GM10248 (cell line): ENCODE measurements around the gene FGF5.
"Not testable (repeated sequence)": the region's sequence is repeated elsewhere in the genome, so short reads cannot be mapped to it uniquely, and the experiment has no call there.

ENCODE experiments used
- CTCF ChIA-PET: fragments of 300-600 bp; sonication (Branson Sonifier 250); formaldehyde crosslinking; extraction: SDS; loops from one replicate; lab custom pipeline; 2021; ENCODE audit warnings: antibody characterized with exemption; lab: Yijun Ruan, JAX
- POLR2A ChIA-PET: fragments of 350-650 bp; sonication (Branson Sonifier 250); formaldehyde crosslinking; extraction: SDS; loops from one replicate; lab custom pipeline; 2020; ENCODE audit warnings: antibody characterized with exemption; lab: Yijun Ruan, JAX
- DNase-seq: peaks from one replicate; pipeline ENCODE4 v3.0.0; 2012; ENCODE audit errors: extremely low spot score
- CTCF ChIP-seq: IDR thresholded peaks from 2 replicates; pipeline ENCODE4 v1.5.1; 2012; ENCODE audit warnings: mild to moderate bottlenecking, low read depth; ENCODE audit errors: extremely low read depth, missing control alignments, control extremely low read depth

FGF5 gene

GRCh38 chr4:80235451-80235850 is 31.0 kb upstream of the FGF5 start:
- ChIA-PET POLR2A (no interaction called here), CTCF (interaction anchor here (1.1 to 1.6 kb wide), 2 partner anchors 15 to 33 kb away, joined by 3 to 5 read pairs; no protein-coding TSS in a partner anchor)
- TF ChIP-seq CTCF, result no peak
- DNase-seq, result no peak

- ChIA-PET CTCF (no interaction called here), POLR2A (no interaction called here)
- no peak for TF ChIP-seq CTCF
- no peak for DNase-seq
Observed at GRCh38 chr4:80237992-80238391, 28.5 kb upstream of the FGF5 start.

- DNase-seq, result no peak
- CTCF ChIA-PET, result no interaction called here
- POLR2A ChIA-PET, result no interaction called here
- no peak for TF ChIP-seq CTCF
Observed at GRCh38 chr4:80239480-80240150, 26.8 kb upstream of the FGF5 start.

DNA sequence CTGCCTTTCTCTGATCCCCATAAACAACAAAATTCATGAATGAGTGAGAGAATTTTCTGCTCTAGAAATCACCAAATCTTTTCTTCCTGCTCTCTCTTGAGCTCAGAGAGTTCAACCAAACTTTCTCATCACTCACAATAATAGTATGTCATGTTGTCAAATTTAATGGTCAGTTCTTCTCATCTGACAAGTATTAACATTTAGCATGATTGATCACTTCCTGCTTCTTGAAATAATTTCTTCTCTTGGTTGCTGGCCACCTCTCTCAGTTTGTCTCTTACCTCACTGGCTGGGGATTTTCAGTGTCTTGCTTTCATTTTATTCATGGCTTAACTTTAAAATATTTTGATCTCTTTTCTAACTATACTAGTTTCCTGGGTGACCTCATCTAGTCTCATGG is 25.5 kb upstream of the FGF5 start:
- no peak for TF ChIP-seq CTCF
- CTCF ChIA-PET, result interaction anchor here (0.9 kb wide), 1 partner anchor 9 kb away, joined by 3 read pairs; no protein-coding TSS in a partner anchor
- POLR2A ChIA-PET, result no interaction called here
- no peak for DNase-seq

- no peak for DNase-seq
- CTCF ChIA-PET, result no interaction called here
- POLR2A ChIA-PET, result no interaction called here
- TF ChIP-seq CTCF, result no peak
Observed at GRCh38 chr4:80243274-80244018, 23.0 kb upstream of the FGF5 start.

DNA sequence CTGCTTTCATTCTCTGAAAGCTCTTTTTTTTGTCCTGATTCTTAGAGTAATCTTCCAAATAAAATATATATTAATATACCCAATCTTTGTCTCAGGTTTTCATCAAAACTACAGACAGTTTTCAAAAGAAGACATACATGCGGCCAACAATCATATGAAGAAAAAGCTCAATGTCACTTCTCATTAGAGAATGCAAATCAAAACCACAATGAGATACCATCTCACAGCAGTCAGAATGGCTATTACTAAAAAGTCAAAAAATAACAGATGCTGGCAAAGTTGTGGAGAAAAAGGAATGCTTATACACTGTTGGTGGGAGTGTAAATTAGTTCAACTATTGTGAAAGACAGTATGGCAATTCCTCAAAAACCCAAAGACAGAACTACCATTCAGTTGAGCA is 19.0 kb upstream of the FGF5 start:
- CTCF ChIA-PET, DNase-seq, POLR2A ChIA-PET: not testable (repeated sequence)

DNA sequence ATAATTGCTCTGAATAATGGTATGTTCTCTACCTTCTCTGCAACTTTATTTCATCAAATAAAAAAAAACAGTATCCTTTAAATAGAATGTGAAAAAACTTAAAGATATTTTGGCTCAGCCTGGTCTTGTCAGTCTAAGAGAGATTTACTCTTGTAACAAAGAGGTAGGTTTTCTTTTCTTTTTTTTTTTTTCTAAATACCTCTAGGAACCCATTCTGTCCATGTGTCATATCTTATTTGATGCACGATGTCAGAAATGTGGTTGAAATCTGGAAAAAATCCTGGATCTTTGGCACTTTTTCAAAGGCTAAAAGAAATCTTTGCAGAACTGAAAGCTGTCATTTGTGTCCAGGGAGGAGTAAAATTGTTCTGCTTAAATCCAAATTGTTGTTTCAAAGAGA is 17.3 kb upstream of the FGF5 start:
- POLR2A ChIA-PET, result no interaction called here
- no peak for TF ChIP-seq CTCF
- DNase-seq, result no peak
- CTCF ChIA-PET, result interaction anchor here (0.8 to 1.1 kb wide), 2 partner anchors 9 to 29 kb away, joined by 3 to 4 read pairs; no protein-coding TSS in a partner anchor
